ENCODE results near the gene NCS1.

DNA sequence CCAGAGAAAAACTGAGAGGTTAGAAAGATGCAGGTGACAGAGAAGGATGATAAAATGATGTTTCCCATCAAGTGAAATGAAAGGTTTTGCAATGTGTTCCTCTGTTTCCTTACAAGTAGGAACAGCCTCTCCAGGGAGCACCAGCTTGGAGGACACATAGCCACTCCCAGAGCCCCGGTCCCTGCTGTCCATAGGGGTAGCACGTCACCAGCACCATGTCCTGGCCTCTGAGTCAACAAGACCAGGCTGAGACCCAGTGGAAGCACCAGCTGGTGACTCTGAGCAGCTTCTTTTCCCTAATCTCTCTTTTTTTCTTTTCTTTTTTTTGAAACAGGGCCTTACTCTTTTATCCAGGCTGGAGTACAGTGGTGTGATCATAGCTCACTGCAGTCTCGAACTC lies 73.9 kb downstream of the NCS1 start:
- no peak for TF ChIP-seq ZNF580 (tag by site-specific recombination; IDR thresholded peaks at IDR 0.05)
- TF ChIP-seq ZNF529 (tag by site-specific recombination; IDR thresholded peaks at IDR 0.05; ENCODE audit: insufficient replicate concordance): no peak
- TF ChIP-seq, protein P1, sequence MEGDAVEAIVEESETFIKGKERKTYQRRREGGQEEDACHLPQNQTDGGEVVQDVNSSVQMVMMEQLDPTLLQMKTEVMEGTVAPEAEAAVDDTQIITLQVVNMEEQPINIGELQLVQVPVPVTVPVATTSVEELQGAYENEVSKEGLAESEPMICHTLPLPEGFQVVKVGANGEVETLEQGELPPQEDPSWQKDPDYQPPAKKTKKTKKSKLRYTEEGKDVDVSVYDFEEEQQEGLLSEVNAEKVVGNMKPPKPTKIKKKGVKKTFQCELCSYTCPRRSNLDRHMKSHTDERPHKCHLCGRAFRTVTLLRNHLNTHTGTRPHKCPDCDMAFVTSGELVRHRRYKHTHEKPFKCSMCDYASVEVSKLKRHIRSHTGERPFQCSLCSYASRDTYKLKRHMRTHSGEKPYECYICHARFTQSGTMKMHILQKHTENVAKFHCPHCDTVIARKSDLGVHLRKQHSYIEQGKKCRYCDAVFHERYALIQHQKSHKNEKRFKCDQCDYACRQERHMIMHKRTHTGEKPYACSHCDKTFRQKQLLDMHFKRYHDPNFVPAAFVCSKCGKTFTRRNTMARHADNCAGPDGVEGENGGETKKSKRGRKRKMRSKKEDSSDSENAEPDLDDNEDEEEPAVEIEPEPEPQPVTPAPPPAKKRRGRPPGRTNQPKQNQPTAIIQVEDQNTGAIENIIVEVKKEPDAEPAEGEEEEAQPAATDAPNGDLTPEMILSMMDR (tag by site-specific recombination; IDR thresholded peaks at IDR 0.05): no peak
- no peak for TF ChIP-seq KLF10 (tag by site-specific recombination; IDR thresholded peaks at IDR 0.05)
- TF ChIP-seq, protein P2, sequence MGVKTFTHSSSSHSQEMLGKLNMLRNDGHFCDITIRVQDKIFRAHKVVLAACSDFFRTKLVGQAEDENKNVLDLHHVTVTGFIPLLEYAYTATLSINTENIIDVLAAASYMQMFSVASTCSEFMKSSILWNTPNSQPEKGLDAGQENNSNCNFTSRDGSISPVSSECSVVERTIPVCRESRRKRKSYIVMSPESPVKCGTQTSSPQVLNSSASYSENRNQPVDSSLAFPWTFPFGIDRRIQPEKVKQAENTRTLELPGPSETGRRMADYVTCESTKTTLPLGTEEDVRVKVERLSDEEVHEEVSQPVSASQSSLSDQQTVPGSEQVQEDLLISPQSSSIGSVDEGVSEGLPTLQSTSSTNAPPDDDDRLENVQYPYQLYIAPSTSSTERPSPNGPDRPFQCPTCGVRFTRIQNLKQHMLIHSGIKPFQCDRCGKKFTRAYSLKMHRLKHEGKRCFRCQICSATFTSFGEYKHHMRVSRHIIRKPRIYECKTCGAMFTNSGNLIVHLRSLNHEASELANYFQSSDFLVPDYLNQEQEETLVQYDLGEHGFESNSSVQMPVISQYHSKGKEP (tag by site-specific recombination; IDR thresholded peaks at IDR 0.05): no peak
- TF ChIP-seq, protein P3, sequence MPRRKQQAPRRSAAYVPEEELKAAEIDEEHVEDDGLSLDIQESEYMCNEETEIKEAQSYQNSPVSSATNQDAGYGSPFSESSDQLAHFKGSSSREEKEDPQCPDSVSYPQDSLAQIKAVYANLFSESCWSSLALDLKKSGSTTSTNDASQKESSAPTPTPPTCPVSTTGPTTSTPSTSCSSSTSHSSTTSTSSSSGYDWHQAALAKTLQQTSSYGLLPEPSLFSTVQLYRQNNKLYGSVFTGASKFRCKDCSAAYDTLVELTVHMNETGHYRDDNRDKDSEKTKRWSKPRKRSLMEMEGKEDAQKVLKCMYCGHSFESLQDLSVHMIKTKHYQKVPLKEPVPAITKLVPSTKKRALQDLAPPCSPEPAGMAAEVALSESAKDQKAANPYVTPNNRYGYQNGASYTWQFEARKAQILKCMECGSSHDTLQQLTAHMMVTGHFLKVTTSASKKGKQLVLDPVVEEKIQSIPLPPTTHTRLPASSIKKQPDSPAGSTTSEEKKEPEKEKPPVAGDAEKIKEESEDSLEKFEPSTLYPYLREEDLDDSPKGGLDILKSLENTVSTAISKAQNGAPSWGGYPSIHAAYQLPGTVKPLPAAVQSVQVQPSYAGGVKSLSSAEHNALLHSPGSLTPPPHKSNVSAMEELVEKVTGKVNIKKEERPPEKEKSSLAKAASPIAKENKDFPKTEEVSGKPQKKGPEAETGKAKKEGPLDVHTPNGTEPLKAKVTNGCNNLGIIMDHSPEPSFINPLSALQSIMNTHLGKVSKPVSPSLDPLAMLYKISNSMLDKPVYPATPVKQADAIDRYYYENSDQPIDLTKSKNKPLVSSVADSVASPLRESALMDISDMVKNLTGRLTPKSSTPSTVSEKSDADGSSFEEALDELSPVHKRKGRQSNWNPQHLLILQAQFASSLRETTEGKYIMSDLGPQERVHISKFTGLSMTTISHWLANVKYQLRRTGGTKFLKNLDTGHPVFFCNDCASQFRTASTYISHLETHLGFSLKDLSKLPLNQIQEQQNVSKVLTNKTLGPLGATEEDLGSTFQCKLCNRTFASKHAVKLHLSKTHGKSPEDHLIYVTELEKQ (tag by site-specific recombination; IDR thresholded peaks at IDR 0.05; ENCODE audit: borderline replicate concordance): no peak
- no peak for TF ChIP-seq ZNF211 (tag by site-specific recombination; IDR thresholded peaks at IDR 0.05; ENCODE audit: low read depth)
- TF ChIP-seq ZNF76 (tag by site-specific recombination; IDR thresholded peaks at IDR 0.05; ENCODE audit: borderline replicate concordance, low read depth): no peak
- no peak for TF ChIP-seq SETDB1 (IDR thresholded peaks at IDR 0.05; ENCODE audit: insufficient read length, low read length)
- TF ChIP-seq ZNF473 (tag by site-specific recombination; IDR thresholded peaks at IDR 0.05): no peak
